Ectodermal cell (in vitro differentiated cells): Measurements from ENCODE around the gene DNAJC15.
"Not testable (repeated sequence)": the region's sequence is repeated elsewhere in the genome, so short reads cannot be mapped to it uniquely, and the experiment has no call there.

ENCODE experiments used
- H3K27ac ChIP-seq: 2 replicates; pipeline ENCODE4 v1.7.0; 2013; ENCODE audit warnings: mild to moderate bottlenecking, low read depth, low read length; ENCODE audit not compliant: insufficient read depth, poor library complexity, severe bottlenecking
- H3K27me3 ChIP-seq: 2 replicates; pipeline ENCODE4 v1.7.0; 2013; ENCODE audit warnings: mild to moderate bottlenecking, low read length; ENCODE audit not compliant: insufficient read depth, control insufficient read depth, poor library complexity, severe bottlenecking
- H3K36me3 ChIP-seq: one replicate; pipeline ENCODE4 v1.7.0; 2013; ENCODE audit warnings: low read length; ENCODE audit not compliant: control insufficient read depth, insufficient read depth
- H3K4me1 ChIP-seq: one replicate; pipeline ENCODE4 v1.7.0; 2013; ENCODE audit warnings: low read length; ENCODE audit not compliant: control insufficient read depth, insufficient read depth
- H3K4me3 ChIP-seq: 2 replicates; pipeline ENCODE4 v1.7.0; 2013; ENCODE audit warnings: low read depth, low read length, control low read depth; ENCODE audit not compliant: insufficient read depth
- H3K9me3 ChIP-seq: 2 replicates; pipeline ENCODE4 v1.7.0; 2013; ENCODE audit warnings: mild to moderate bottlenecking, low read length, moderate library complexity; ENCODE audit not compliant: control insufficient read depth
- WGBS, 2 experiments: methylation state at CpG; one replicate each; pipeline ENCODE4 v1.1.7; 2013; ENCODE audit warnings: missing lambda C conversion rate in 2 of 2; 5-methylcytosine and 5-hydroxymethylcytosine counted together

The DNAJC15 gene

DNA sequence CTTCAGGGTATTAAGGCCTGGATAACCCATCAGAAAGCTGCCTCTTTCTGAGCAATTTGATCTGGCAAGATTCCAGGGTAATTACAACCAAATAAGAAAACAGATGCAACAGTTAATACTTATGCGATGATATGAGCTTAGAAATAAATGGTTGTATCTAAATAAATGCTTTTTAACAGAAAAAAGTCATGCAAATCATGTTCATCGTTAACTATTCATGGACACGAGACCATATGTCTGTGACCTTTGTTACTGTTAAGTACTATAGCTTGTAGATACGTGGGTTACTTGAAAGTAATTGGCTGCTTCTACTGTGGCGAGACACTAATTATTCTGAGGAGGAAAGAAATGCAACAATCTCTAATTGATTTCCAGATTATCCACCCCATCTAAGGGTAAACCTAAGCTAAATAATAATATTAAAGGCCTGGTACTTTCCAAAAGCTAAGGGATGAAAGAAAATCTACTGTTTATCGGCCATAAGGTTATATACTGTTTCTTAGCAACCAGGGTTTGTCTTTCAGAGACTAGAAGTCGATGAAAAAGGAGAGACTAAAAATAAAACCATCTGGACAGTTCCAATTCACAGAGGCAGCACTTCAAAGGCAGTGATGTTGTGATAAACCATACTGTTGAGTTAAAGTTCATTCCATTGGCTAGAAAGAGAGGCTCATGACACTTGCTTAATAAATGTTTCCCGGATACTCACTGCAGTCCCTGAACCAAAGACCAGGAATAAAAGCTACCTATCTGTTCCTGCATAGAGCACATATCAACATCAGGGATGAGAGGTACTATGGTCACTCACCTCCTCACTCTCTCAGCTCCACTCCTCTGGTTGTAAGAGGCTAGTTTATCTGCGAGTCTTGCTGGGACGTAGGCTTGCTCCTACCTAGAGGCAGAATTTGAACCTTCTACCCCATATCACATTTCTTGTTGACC, 32.8 kb upstream of the DNAJC15 start:
- H3K4me1 ChIP-seq, result no peaks in the 10 kb centered on the region
- H3K27ac ChIP-seq, result no peak overlapping the region
- H3K27me3 ChIP-seq, result peaks cover 20% of the 10 kb centered on the region
- 93% methylated on average over 9 to 10 of the region's 10 CpGs for WGBS, 2 experiments
- H3K9me3 ChIP-seq, result no peaks in the 10 kb centered on the region
- H3K4me3 ChIP-seq, result no peak overlapping the region
- H3K36me3 ChIP-seq, result no peaks in the 10 kb centered on the region

DNA sequence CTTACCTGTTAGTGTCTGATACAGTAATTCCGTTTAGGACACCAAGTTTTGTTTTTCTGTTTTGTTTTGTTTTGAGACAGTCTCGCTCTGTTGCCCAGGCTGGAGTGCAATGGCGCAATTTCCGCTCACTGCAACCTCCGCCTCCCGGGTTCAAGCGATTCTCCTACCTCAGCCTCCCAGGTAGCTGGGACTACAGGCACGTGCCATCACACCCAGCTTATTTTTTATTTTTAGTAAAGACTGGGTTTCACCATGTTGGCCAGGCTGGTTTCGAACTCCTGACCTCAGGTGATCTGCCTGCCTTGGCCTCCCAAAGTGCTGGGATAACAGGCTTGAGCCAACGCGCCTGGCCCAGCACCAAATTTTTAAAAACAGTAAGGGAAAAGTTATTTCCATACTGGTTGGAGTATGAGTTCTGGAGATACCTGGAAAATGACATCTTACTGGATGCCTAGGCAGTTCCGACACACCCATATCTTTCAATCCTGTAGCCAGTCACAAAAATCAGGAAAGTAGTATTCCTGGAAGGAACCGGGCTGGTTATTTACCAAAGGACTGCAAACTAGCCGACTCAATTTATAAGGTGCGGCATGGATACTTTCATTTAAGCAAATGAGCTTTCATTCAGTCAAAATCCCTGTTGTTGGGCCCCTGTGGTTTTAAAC, 32.0 kb upstream of the DNAJC15 start:
- not testable (repeated sequence) for H3K9me3 ChIP-seq, H3K27ac ChIP-seq, H3K4me1 ChIP-seq, H3K36me3 ChIP-seq
- 82 to 90% methylated on average over 15 of the region's 15 CpGs for WGBS, 2 experiments
- H3K4me3 ChIP-seq, result peak overlapping the region; percentile 25
- H3K27me3 ChIP-seq, result peaks cover 20% of the 10 kb centered on the region

DNA sequence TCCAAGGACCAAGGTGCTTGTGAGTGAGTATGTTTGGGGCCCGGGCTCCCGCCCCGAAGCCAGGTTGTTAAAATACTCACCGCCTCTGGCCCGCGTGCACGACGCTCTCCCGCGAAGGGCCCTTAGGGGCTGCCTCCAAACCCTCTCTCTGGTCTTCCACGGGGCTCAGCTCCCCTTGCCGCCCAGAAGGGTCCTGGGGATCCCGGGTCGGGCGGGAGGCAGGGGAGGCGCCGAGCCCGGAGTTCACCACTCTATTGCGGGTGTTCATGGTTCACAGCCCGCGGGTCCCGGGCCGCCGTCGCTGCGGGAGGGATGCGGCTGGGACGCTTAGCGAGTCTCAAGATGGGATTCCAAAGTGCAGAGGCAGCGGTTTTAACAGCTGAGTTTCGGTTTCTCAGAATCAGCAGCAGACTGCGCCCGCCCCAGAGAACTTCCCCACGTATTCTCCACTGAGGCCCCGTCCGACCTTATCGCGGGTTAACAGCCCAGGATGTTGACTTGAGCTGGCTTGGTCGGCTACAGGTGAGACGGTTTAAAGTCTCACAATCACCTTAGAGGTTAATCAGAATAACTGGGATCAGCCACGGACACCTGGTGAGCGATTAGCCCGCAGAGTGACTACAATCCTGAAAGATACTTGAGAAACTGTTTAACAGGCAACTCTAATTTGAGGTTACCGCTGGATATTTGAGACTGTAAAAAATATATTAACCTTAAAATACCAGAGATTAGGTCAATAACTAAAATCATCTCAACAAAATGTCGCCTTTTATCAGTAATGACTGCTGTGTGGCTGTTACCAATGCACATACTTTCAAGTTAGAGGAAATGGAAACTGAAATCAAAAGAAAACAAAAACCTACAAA, 31.3 kb upstream of the DNAJC15 start, which contains the start of gene EPSTI1:
TSS of gene EPSTI1 (minus strand) at position 344 of the 866 bp plus-strand sequence. CDS start at position 268, 76 bp downstream.
- H3K4me3 ChIP-seq, result peak within 1 kb of the TSS; percentile 25
- H3K27me3 ChIP-seq, result peaks cover 20% of the 10 kb centered on the region
- H3K4me1 ChIP-seq, result no peaks in the 10 kb centered on the region
- 11% methylated on average over 45 of the region's 45 CpGs for WGBS, 2 experiments
- no peak within 1 kb of the TSS for H3K27ac ChIP-seq
- no peaks in the 10 kb centered on the region for H3K9me3 ChIP-seq
- no peaks in the 10 kb centered on the region for H3K36me3 ChIP-seq

DNA sequence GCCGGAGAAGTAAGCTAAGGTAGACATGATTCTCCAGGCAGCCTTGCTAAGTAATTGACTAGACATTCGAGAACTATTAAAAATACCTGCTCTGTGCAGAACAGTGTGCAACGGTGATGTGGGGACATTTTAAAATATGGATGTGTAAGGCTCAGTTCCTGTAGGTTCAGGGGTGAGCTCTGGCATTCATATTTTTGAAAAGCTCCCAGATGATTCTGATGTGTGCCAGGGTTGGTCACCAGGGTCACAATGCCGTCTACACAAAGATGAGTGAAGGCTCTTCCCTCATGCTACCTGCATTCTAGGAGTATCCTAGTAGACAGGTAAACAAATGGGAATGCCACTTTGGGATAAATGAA, 30.6 kb upstream of the DNAJC15 start:
- no peaks in the 10 kb centered on the region for H3K4me1 ChIP-seq
- WGBS, 2 experiments, result 92 to 93% methylated on average over 4 of the region's 4 CpGs
- no peaks in the 10 kb centered on the region for H3K9me3 ChIP-seq
- H3K27ac ChIP-seq, result no peak overlapping the region
- no peak overlapping the region for H3K4me3 ChIP-seq
- no peaks in the 10 kb centered on the region for H3K36me3 ChIP-seq
- peaks cover 20% of the 10 kb centered on the region for H3K27me3 ChIP-seq

DNA sequence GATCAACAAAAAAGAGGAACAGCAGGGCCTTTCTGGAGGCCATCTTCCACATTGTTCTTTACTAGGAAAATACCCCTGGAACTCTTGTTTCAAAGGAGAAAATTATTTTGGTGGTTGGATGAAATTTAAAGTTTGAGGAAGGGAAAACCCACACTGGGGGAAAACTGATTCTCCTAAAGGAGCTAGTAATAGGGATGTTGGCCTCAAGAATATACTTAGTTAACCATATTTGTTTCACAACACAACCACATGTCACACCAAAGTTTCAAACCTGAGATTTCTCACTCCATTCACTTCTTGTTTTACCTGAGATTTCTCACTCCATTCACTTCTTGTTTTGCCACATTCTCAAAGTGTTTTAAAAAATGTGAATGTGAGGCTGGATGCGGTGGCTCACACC, 28.5 kb upstream of the DNAJC15 start:
- H3K4me1 ChIP-seq, result no peaks in the 10 kb centered on the region
- WGBS, 2 experiments, result 92% methylated on average over 1 of the region's 1 CpG
- H3K27me3 ChIP-seq, result peaks cover 20% of the 10 kb centered on the region
- H3K27ac ChIP-seq, result no peak overlapping the region
- H3K36me3 ChIP-seq, result no peaks in the 10 kb centered on the region
- no peaks in the 10 kb centered on the region for H3K9me3 ChIP-seq
- no peak overlapping the region for H3K4me3 ChIP-seq

DNA sequence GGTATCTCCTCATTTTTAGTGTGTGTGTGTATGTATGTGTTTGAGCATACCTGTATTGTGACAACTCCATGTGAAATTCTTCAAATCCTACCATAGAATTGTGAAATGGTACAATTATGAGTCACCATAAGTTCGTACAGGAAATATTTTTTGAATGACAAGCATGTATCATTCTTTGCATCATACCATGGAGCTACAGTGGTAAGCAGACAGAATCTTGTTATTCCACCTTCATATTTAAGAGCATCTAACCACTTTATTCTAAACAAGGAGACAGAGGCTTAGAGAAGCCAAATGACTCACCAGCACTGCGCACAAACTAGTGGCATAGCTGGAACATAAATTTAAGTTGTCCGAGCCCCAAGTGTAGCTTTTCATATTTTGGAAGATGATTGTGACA, 26.8 kb upstream of the DNAJC15 start:
- no peak overlapping the region for H3K4me3 ChIP-seq
- 84 to 87% methylated on average over 3 of the region's 3 CpGs for WGBS, 2 experiments
- H3K9me3 ChIP-seq, result no peaks in the 10 kb centered on the region
- H3K27me3 ChIP-seq, result peaks cover 16% of the 10 kb centered on the region
- no peaks in the 10 kb centered on the region for H3K4me1 ChIP-seq
- H3K36me3 ChIP-seq, result no peaks in the 10 kb centered on the region
- no peak overlapping the region for H3K27ac ChIP-seq

DNA sequence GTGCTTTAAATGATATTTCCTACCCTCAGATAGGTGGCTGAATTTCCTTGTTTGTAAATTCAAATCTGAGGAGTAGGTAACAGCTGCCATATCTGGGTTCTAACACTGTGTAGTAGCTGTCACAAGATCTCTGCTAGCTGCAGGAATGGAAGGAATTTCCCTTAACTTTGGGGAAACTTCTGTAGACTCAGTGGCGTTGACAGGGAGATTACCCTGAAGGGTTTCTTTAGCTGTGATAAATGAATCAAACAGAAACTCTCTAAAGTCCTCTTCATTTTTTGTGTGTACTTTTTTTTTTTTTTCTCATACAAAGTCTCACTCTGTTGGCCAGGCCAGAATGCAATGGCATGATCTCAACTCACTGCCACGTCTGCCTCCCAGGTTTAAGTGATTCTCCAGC, 26.0 kb upstream of the DNAJC15 start:
- no peak overlapping the region for H3K27ac ChIP-seq
- 83 to 88% methylated on average over 2 of the region's 2 CpGs for WGBS, 2 experiments

DNA sequence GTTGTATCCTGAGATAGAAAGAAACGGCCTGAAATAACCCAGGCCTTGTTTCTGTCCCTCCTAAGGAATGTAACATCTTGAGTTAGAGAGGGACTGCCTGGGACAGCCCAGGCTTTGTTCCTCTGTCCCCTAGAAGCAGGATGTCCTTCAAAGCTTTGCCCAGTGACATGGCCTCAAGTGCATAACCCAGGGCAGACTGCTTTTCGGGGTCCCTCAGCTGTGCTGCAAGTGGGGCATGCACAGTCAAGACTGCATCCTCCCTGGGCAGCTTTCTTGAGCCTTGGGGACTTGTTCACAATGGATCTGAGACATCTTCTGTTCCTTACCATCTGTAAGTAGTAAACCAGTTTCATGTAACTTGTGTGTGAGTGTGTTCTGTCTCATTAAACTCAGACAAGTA, 23.9 kb upstream of the DNAJC15 start:
- Histone ChIP-seq H3K4me3 (no peak overlapping the region), H3K27me3 (no peaks in the 10 kb centered on the region), H3K36me3 (no peaks in the 10 kb centered on the region), H3K27ac (no peak overlapping the region), H3K9me3 (no peaks in the 10 kb centered on the region), H3K4me1 (no peaks in the 10 kb centered on the region)
- 88 to 90% methylated on average over 2 of the region's 2 CpGs for WGBS, 2 experiments

More for the DNA sequence above, 26.0 kb upstream of the DNAJC15 start:
- Histone ChIP-seq H3K27me3 (peaks cover 8% of the 10 kb centered on the region), H3K4me1 (no peaks in the 10 kb centered on the region), H3K9me3 (no peaks in the 10 kb centered on the region), H3K4me3 (no peak overlapping the region), H3K36me3 (no peaks in the 10 kb centered on the region)

DNA sequence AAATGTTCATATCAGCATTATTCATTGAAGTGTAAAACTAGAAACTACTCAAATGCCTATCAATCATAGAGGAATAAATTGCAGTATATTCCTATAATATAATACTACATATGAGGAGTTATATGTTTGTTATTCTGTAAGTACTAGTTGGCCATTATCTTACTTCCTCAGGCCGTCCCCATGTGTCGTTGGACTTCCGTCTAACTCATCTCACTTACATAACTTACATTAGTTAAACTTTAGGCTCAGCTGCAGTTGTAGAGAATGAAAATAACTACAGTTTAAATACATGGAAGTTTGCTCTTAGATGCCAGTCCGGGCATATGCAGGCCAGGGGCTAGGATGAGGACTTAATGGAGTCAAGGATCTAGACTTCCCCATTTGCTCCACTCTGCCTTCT, 22.7 kb upstream of the DNAJC15 start:
- no peak overlapping the region for H3K4me3 ChIP-seq
- H3K27ac ChIP-seq, result no peak overlapping the region
- 92 to 94% methylated on average over 1 to 3 of the region's 4 CpGs for WGBS, 2 experiments

DNA sequence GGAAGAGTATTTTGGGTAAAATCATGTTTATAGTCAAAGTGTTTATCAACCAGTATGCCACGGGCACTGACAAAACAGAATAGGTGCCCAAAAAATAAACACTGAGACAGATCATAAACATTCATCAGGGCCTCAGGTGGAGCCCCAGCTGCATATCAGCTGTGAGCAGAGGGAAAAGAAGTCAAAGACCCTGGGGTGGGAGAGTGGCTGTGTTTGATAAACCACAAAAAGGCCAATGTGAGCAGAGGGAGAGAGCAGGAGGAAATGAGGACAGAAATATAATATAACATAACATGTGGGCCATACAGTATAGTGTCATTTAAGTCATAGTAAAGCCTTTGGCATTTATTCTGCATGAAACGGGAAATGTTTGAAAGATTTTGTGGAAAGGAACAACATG, 21.4 kb upstream of the DNAJC15 start:
- Histone ChIP-seq H3K4me1 (no peaks in the 10 kb centered on the region), H3K27ac (no peak overlapping the region), H3K36me3 (no peaks in the 10 kb centered on the region), H3K4me3 (no peak overlapping the region), H3K9me3 (no peaks in the 10 kb centered on the region), H3K27me3 (no peaks in the 10 kb centered on the region)
- WGBS, 2 experiments, result 91 to 94% methylated on average over 2 of the region's 2 CpGs

More for the DNA sequence above, 22.7 kb upstream of the DNAJC15 start:
- H3K36me3 ChIP-seq, result no peaks in the 10 kb centered on the region
- no peaks in the 10 kb centered on the region for H3K9me3 ChIP-seq
- no peaks in the 10 kb centered on the region for H3K27me3 ChIP-seq
- H3K4me1 ChIP-seq, result no peaks in the 10 kb centered on the region
